Right kidney (tissue), 1 donor: Measurements from ENCODE around the gene RTN4RL1.

Source experiments
- DNase-seq: peaks from one replicate; pipeline ENCODE4 v3.0.0-alpha.2; 2016

The RTN4RL1 gene

DNA sequence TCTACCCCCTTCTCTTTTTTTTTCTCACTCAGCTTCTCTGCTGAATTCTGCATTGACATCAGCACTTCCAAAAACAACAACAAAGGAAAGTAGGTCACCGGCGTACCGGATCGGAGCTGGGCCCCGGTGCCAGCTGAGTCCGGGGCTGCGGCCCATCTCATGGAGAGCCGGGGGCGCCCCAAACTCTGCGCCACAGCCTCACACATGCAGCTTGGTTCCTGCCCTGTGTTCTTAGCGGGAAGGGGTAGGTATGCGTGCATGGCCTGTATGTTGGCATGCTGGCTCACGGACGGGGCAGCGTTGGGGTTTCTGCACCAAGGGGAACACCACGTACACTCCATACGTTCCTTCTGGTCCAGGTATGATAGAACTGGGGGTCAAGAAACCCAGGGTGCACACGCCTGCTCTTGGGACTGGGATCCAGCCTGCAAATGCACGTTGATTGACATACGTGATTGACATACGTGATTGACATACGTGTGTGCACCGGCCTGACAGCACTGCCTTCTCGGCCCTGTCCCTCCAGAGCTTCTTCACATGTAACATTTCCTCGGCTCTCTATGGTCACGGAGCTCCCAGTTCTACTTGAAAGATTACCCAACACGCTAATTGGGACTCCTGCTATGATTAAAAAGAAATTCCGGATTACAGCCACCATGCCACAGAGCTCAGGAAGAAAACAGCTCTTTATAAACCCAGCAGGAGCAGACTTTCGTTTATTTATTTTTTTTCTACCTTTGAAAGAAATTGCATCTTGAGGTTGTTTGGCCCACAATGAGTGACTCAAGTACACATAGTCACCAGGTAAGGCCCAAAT is 106.6 kb downstream of the RTN4RL1 start:
- DNase-seq = no peak

DNA sequence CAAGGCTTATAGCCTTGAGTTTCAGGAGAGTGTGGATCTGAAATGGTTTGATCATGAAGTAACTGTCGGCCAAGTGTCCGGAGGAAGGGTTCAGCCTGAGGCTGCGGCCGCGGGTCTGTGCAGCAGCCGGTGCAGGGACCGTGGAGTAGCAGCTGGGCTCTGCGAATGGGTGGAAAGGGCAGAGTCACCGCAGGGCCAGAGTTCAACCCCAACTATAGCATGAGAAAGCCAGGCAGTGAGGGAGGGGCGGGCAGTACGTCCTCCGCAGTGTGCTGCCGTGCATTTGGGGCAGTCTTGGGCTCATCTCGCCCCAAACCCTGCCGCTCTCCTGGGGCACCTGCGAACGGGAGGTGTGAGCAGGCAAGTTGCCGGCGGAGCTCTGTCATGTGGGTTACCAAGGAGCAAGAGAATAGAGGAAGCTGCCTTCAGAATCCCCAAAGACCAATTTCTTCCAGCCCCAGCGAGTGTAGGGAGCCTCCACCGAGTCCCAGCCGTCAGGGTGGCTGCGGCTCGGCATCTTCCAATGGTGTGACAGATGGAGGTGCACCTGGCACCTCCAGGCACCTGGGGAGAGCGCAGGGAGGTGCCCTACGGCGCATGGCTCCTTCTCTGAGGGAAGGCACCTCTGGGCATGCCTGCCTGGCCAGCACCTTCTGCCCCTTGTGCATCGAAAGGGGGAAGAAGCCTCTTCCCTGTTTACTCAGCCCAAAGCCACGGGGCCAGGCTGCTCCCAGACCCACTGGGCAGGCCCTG is 108.0 kb downstream of the RTN4RL1 start:
- no peak for DNase-seq

DNA sequence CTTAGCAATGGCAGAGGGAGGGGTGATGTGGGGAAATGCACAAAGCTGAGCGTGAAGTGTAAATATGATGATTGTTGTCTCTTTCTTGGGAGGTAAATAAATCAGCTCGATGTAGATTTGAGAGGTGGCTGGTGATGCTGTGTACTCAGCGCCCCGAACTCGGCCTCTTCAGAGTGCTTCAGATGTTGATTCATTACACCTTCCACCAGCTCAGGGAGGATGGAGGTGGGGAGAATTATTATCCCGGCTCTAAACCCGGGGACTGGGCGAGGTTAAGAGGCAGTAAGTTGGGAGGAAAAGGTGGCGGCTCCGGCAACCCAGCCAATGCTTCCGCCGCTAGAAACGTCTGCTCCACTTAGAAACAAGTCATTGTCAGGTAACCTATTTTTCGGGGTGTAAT is 108.8 kb downstream of the RTN4RL1 start:
- no peak for DNase-seq

DNA sequence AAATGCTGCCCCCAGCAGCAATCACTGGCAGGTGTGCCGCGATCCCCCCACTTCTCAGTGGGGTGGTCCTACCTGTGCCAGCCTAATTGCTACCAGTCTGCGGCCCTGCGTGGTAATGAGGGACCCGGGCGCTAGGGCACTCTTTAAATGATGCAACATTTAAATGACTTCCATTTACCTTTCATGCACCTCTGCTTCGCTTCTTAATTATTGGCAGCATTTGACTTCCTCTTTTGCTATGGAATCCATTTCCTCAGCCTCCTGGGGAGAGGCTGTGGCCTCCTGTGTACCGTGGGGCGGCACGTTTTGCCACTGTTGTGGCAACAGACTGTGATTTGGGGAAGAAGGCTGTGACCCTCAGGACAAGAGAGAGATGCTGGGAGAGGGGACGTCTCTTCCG is 109.2 kb downstream of the RTN4RL1 start:
- no peak for DNase-seq

DNA sequence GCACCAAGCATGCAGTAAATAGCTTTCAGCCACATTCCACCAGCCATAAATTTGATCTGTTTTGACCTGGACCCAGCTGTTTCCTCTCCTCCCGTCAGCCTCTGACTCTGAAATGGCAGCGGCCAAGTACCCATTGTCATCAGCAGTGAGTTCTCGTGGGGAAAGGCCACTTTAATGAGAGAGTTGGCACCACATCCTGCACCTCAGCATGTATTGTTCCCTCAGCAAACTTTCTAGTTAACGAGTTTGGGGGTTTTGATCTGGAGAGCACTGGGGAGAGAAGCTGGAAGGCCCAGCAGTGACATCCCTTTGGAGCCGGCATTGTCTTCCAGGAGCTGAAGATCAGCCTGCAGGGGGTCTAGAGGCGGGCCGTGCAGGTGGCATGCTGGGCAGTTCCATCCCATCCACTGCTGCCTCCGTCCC is 110.5 kb downstream of the RTN4RL1 start:
- DNase-seq = no peak

DNA sequence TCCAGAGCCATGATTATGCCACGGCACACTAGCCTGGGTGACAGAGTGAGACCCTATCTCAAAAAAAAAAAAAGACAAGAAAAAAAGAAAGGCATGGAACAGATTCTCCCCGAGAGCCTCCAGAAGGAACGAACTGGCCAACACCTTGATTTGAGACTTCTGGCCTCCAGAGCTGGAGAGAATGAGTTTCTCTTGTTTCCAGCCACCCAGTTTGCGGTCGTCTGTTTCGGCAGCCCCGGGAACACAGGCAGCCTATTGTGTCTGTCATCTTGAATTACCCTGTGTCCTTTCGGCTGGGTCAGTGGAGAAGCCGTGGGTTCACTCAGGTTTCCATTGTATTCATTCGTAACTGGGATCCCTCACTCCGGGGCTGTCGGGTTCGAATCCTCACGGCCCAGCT is 111.4 kb downstream of the RTN4RL1 start:
- DNase-seq = no peak

DNA sequence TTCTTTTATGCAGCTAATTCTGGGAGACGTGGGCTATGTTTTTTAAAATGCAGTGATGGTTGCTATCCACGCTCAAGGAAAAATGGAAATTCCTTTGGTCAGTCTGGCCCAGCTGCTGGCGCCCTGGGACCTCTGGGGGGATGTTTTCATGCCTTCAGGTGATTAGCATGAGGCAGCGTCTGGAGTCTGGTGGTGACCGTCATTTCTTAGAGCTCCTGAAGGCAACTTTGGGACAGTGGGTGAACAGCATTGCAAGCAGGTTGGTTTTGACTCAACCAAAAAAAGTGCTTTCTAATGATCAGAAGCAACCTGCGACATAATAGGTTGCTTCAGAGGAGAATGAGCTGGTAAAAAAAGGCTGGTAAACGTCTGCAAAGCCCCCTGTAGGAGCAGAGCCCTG is 113.0 kb downstream of the RTN4RL1 start:
- DNase-seq = no peak

DNA sequence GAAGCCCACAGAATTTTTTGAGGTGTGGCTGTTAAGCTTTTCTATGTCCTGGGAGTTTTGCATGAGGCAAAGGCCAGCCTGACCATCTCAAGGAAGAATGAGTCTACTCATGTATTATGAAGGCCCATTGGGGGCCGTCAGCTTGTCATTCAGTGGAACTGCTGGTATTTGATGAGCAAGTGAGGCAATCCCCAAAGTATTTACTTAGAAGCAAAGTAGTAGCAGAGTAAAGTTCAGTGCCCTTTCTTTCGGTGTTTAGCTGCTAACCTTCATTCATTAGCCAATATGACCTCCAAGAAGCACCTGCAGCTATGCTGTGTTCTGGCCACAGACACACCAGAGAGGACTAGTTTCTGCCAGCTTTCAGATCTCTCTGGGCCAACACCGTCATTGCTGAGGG is 115.1 kb downstream of the RTN4RL1 start:
- no peak for DNase-seq

DNA sequence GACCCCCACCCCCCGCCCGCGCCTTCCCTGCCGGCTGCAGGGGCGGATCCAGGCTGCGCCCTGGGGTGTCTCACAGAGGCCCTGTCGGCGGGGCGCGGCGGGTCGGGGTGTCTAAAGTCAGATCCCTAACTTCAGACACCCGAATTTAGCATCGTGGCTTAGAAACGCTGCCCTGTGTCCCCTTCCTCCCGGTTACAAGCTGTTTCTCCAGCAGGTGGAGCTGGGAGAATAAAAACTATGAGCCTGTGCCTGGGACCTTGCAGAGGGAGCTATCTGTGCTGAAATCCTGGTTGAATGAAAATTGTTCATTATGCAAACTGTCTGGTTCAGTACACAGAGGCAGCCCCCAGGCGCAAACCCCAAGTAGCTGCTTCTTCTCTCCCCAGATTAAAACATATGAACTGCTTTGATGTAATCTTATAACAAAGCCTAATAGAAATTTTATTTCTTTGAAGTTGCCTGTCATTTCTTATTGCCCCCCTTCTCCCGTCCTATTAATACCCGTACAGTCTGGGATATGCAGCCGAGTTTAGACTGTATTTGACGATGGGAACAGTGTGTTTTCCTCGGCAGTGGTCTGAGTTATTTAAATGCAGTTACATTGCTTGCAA is 116.3 kb downstream of the RTN4RL1 start:
- peak; percentile 67 for DNase-seq

DNA sequence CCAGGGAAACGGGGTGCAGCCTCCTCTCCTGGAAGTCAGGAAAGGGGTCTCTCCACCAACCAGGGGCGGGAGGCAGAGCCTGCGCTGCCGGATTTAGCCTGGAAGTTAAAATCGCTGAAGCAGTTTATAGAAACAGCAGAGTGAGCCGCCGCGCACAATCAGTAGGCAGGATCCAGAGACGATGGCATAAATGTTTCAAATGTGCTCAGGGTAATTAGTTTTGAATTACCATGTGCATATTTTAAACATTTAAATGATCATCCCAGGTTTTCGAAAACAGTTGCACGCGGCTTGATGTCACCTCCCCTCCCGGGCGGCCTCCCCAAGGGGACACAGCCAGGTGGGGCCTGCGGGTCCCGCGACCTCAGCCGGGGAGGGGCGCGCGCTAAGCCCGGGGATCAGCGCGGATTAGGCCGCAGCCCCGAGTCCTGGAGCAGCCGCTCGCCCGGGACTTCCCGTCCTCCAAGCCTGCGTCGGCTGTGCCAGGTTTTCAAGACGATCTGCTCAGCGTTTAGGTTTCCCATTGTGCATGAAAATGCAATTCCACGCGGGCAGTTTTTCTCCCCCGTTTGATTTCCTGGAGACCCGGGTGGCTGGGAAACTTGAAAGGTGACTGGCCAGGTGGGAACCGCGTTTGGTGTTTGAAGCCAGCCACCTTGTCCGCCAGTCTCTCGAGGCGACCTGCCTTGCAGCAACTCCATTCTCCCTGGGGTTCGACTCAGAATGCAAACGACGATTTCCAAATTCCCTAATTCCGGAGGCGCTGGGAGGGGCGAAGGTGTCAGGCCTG is 117.0 kb downstream of the RTN4RL1 start:
- peak; percentile 64 for DNase-seq

DNA sequence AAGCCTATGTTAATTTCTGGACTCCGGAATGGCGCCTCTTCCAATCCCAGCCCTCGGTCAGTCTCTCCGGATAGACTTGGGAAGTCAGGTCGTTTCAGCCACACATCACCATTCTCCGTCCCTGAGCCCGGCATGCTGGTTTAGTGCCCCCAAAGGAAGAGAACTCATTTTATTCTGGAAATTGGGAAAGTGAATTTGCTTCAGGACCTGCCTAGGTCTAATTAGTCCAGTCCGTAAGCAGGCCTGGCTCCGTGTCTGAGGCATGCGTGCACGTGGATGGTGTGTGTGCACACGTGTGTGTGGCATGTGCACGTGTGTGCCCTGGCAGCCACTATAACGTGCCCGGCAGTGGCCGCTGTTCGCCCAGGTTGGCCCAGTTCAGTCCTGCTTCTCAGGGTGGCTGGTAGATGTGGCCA is 117.9 kb downstream of the RTN4RL1 start:
- DNase-seq = no peak

DNA sequence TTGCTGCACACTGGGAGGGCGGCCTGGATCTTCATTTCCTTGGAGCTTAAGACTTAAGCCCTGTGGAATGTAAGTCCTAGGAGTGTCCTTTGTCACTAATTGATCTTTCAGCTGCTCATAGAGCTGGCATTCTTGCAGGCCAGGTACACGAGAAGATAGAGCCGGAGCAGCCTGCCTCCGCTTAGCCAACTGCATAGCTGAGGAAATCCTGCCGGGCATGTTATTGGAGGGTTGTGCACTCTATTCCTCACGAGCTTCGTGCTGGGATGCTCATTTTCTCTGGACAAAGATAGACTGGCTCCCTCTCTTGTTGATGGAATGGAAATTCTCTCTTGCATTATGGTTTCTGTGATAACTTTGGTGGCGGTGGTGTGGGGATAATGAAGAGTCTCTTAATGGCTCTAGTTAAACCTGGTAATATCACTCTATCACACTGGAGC is 118.5 kb downstream of the RTN4RL1 start:
- no peak for DNase-seq

DNA sequence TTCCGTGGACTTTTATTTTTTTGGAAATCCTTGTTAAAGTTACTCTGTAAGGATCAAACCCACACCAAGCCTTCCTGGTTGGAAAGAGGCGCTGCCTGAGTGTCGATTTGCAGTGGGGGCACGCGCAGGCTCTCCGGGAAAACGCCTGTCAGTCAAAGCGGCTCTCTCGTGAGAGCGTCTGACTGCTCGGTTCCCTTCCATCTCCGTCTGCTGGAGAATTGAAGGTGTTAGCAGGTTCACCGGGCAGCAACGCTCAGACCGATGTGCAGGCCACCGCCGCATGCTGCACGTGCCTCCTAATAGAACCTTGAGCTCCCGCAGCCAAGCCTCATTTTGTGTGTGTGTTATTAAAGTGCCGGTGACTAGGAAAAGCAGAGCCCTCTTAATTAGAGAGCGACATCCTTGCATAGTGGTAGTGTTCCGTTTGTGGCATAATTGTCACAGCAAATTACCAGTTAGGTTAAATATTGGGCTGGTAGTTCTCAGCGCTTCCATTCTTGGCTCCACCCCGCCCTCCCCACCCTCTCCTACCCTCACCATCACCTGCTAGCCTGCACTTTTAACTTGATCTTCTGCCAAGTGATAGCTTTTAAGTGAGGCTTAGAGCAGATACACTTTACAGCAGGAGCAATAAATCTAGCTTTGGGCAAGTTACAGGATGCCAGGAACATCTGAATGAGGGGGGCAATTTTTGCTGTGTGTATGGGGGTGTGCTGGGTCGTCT is 119.8 kb downstream of the RTN4RL1 start:
- DNase-seq = no peak

DNA sequence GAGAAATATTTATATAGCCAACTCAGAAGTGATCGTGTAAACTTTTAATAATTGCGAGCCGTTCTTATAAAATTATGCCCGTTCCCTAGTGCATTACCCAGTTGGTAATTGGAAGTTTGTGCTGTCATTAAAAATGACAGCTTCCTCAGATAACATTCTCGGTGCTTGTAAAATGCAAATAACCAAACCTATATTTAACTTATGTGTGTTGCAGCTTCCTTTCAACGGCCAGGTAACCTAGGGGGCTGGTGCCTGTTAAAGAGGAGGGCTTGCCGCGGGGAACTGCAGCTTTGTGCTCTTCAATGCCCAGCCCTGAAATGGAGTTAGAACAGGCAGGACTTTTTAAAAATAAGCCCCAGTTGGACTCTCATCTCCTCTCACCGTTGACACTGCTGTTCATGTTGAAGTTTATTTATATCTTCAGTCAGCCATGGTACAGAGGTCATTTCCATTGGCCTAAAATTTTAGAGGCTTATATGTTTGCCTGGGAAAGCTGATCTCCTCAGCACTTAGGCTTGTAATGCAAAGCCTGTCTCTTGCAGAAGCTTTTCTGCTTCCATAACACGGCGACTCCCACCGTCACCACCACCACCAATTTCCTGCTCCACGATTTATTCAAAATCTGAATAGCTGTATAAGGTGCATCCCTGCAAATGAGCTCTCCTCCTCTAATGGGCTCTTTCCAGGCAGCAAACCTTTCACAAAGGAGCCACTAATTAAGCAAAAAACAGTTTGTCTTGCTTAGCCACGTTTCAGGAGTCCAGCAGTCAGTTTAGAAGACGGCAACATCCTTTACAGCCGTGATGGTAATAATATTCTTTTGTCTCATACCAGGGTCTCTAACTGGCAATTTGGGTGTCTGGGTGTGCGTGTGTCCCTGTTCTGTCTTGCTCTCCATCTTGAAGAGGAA is 120.6 kb downstream of the RTN4RL1 start:
- DNase-seq = no peak

DNA sequence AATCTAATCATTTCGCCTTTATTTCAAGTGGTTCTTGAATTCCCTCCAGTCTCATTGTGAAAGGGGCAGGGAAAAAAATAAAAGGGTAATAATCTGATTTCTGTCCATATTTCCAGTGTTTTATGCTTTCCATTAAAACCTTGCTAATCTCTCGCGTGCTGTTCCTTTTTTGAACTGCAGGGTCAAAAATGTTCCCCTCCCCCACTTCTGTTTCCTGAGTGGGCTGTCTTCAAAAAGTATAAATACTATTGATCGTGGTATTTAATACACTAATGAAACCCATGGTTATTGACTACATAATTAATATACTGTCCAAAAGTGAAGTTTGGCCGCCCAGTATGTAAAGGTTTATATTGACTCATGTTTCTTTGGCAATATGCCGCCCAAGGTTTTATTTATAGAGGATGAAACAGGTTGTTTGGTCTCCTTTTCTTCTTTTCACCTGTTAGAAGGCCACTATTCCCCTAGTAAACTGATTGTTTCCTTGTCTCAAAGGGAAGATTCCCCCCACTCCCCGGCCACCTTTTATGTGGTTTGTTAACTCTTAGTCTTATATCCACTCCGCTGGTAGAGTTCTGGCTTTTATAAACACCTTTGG is 125.6 kb downstream of the RTN4RL1 start:
- DNase-seq = no peak

DNA sequence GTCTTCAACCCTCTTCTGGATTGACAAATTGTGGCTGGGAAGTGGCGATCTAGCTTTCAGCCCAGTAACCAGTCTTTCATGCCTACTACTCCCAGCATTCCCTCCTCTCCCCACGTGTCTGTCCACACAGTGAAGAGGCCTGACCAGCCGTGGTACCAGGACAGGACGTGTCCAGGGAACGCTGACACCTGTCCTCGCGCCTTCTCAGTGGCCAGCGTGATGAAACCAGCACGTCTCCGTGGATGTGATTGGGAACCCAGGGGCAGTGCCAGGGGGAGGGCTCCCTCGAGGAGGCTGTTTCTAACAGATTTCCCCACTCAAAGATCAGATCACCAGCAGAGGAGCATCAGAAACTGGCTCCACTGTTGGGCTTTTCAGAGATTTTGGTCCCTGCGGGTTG is 126.3 kb downstream of the RTN4RL1 start:
- no peak for DNase-seq

DNA sequence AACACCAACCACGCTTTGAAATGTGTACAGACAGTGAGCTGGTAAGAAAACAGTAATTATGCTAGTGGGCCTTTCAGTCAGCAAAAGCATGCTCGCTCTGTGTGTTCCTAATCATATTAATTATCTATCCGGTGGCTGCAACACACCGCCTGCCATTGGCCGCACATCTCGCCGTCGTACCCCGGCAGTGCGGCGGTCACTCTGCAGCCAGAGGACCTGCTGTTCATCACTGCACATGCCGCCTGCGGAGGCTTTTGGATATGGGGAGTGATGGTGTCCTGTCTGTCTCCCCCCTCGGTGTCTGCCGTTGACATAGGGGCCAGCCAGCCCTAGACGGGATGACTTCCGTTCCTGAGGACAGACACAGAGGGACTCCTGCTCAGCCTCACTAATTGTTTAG is 126.8 kb downstream of the RTN4RL1 start:
- DNase-seq = no peak

DNA sequence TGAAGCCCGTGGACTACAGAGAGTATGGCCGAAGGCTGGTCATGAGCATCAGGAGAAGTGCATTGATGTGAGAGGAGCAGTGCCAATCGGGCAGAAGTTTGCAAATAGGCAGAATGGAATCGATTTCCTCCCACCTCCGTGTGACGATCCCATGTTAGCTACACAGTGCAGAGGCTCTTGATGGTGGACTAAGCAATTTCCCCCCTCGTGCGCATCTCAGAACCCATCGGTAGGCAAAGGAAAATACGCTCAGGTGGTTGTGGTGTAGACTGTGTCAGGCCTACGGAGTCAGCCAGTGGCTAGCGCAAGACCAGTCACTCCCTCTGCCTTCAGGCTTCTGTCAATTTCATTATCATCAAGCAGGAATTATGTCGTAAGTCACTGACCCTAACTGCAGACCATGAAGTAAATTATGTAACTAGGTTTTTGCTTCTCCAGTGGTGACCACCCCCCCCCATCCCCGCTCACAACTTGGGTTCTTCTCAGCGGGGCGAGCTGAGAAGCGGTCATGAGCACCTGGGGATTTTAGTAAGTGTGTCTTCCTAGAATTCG is 128.0 kb downstream of the RTN4RL1 start:
- no peak for DNase-seq

DNA sequence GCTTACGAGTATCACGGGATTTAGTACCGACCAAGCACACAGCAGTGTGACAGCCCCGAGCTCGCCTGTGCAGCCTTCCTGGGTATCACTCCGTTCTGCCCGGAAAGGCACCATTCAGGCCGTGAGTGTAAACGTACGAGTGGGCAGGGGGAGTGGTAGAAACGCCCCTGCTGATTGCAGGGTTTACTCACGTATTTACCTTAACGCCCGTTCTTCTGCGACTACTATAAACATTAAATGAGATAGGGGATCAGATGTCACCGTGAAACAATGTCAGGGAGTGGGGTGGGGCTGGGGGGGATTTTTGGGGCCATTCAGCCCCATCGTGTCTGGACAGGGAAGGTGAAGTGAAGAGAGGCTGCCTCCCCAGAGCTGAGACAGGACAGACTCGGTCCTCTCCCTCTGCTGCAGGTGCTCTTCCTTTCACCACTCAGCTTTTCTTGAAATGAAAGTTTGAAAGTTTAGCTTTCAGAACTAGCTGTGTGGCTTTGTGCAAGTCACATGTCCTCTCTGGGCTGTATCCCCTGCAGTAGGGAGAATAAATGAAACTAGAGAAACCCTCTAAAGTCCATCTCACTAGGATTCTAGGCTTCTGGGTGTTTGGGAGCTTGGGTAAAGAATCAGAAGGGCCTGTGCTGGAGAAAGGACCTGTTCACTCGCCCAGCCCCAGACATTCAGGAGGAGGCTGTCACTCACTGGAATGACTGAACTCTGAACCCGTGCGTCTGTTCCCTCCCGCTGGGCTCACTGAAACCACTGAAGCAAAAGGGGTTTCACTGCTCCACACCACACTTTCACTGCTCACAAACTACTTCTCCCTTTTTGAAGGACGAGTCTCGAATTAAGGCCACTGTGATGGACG is 128.7 kb downstream of the RTN4RL1 start:
- DNase-seq = no peak
